Measurements from ENCODE around the gene SREBF1. TPM values are rescaled to one million over a fixed set of nuclear protein-coding genes. Genes with fewer than 3 reads are reported as not detected.

Gene SREBF1
- total RNA-seq, 1 experiment from 2014 or later = 92.5 TPM

- DNase-seq (ENCODE audit: low spot score) = peak; percentile 70
These were observed 23.4 kb upstream of the SREBF1 start for GRCh38 chr17:17859909-17860765.

DNA sequence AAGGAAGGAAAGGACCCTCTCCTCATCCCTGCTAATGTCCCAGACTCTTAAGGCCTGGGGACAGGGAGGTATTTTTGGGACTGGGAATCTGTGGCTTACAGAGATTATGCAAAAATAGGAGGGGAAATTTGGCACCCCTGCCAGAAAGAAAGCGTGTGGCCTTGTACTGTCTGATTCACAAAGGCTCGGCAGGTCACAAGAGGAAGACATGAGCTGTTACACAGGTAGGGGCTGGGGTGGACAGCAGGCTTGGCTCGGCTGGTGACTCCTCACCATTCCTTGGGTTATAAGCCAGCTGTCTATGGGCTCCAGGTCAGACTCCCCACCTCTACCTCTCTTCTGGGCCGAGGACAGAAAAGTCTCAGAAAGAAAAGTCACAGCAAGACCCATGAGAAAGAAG is 20.7 kb upstream of the SREBF1 start:
- no peak for DNase-seq (ENCODE audit: low spot score)

GRCh38 chr17:17856386-17856785 is 19.6 kb upstream of the SREBF1 start:
- DNase-seq (ENCODE audit: low spot score) = no peak

DNA sequence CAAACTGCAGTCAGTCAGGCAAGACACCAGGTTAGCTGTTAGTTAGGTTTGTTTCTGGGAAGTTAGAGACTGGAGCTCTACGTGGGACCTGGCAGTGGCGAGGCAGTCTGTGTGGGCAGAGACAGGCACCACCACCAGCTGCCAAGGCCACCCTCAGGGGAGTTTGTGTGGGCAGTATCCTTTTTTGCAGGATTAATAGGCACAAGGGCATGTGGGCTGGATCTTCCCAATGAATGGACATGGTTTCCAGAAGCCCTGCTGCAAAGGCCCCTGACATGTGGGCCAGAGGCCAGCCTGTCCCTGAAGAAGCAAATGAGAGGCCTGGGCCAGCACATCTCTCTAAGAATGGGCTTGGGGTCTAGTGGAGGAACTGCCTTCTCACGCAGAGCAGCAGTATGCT is 19.2 kb upstream of the SREBF1 start:
- no peak for DNase-seq (ENCODE audit: low spot score)

GRCh38 chr17:17853811-17854447 is 17.1 kb upstream of the SREBF1 start:
- no peak for DNase-seq (ENCODE audit: low spot score)

- DNase-seq (ENCODE audit: low spot score) = no peak
These were observed 16.1 kb upstream of the SREBF1 start for GRCh38 chr17:17852930-17853329.

- DNase-seq (ENCODE audit: low spot score) = no peak
These were observed 14.6 kb upstream of the SREBF1 start for GRCh38 chr17:17851103-17852002.

DNA sequence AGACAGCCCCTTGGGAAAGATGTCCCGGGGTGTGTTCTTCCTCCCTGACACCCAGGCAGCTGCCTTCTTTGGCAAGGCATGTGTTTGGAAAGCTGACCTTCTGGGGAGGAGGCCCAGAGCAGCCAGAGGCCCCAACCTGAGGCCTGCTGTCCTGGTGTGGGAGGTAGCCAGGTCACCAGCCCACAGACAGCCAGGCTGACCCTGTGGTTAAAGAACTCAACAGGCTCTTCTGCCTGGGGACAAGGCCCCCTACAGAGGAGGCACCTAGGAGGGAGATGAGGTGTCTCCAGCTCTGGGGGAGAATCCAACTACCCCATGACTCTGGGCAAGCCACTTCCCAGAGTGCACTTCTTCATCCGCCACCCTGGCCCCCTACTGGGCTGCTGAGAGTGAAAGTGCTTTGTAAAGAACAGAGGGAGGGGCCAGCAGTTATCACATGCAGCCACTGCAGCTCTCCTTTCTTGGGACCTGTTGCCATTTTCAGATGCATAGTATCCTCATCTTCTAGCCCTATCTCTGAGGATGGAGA is 13.1 kb upstream of the SREBF1 start:
- DNase-seq (ENCODE audit: low spot score) = peak; percentile 93

DNA sequence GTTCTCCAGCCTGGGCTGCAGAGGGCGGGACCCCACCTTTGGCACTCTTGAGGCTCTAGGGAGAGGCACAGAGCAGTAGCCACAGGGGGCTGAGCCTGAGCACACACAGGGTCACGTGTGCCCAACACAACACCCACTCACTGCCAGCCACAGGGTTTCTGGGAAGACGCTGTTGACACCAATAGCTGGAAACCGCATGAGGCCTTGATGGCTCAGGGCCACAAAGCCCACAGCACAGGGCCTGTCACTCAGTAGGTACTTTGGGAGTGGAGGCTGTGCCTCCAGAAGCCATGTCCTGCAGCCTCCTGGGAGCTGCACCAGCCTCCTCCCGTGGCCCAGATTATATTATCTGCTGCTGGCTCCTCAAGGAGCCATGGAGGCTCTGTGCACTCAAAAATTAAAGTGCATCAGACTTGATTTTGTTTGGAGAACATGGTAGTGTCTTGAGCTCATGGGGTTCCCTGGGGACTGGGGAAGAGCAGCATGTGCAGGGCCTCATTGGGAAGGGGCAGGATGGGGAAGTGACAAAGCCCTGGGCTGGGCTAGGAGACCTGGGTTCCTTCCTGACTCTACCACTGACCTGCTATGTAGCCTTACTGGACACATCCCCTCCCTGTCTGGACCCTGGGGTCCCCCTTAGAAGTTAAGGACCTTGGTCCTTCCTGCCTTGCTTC is 12.5 kb upstream of the SREBF1 start:
- DNase-seq (ENCODE audit: low spot score) = peak; percentile 68

DNA sequence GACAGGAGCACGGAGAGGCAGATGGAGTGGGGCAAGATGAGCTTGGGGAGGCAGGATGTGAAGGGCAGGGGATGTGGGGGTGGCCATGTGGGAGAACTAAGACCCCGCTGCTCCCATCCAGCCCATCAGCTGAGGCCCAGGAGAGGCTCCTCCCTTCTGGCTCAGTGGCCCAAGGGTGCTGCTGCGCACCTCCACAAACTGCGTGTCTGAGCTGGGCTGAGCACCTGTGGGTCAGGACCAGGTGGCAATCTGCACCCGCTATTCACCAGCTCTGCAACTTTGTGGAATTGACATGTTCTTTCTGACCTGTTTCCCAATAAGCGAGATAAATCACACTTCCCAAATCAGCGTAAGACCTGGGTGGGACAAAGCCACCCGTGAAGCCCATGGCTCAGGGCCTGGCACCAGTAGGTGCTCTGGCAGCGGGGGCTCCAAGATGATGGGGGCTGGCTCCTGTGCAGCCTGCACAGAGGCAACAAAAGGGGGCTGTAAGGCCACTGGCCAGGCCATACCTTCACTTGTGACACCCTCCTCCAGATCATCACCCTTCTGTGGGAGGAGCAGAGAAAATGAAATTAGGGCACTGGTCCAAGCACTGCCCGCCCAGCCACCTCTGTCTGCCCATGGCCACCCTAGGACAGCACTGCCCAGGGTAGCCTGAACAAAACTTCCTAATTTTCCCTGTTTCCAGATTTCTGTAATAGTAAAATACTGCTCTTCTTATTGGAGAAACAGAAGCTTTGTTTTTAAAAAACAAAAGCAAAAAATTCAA is 11.7 kb upstream of the SREBF1 start:
- no peak for DNase-seq (ENCODE audit: low spot score)

GRCh38 chr17:17847726-17848125 is 10.9 kb upstream of the SREBF1 start:
- no peak for DNase-seq (ENCODE audit: low spot score)

DNA sequence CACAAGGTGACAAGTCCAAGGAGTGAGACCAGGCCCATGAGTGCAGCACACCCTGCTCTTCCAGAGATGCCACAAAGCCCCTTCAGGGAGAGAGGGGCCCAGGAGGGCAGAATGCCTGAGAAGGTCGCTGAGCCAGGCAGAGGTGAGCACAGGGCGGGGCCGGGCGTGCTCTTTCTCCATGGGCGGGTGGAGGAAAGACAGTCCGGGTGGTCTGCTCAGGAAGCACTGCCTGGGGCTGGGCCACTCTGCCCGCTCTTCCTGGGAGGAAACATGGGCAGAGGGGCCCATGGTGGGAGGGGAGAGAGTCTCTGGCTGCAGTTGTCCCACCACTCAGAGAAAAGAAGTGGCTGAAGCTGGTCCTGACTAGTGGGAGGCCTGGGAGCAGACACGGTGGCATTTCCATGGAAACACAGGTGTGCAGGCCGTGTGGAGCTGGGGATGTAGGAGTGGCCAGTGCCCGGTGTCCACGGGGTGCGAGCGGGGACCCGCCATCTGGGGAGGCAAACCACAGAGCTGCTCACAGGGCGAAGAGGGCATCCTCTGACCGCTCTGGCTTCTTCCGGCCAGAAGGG is 10.4 kb upstream of the SREBF1 start:
- DNase-seq (ENCODE audit: low spot score) = no peak

GRCh38 chr17:17846645-17847044 is 9.9 kb upstream of the SREBF1 start:
- DNase-seq (ENCODE audit: low spot score) = no peak

DNA sequence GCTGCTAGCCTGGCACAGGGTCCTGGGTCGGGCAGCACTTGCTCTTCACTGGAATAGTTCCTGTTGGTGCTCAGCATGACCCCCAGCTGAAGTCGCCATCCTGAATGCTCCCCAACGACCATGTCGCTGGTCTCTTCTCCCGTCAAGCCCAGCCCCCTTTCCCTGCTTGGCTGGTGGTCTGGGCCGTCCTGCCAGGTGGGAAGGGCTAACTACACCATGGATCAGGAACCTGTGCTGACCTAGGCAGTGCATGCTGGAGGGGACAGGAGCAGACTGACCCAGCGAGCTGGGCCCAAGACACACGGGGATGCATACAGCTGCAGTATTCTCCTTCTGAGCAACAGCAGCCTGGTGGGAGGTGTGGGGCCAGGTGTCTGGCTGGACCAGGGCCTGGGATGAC is 9.2 kb upstream of the SREBF1 start:
- DNase-seq (ENCODE audit: low spot score) = no peak

DNA sequence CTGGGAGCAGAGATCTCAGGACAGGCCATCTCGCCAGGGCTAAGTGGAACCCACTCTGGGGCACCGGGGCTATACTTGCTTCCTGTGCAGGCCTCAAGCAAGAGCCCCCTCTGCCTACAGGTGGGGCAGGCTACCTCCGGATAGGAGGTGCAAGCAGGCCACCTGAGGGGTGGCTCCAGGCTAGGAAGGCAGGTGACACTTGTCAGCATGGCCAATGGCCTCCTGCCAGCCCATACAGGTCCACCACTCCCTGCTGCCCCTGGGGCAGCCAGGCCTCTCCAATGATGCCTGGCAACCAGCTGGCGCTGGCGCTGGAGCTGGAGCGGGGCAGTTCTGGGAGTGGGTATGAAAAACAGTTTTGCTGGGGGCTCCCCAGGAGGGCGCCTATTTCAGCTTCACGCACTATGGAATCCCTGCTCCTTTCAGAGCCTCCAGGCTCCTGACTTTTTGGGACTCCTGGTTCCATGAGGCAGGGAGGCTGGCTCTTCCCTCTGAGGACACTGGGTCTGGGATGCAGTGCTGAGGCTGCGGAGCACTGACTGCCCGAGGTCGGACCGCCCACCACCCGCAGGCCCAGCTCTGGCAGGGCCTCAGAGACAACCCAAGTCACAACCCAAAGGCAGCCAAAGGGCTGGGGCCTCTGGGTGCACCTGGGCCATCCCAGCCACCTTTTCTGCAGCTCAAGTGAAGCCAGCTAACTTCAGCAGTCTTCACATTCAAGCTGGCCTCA is 8.4 kb upstream of the SREBF1 start:
- no peak for DNase-seq (ENCODE audit: low spot score)

- DNase-seq (ENCODE audit: low spot score) = no peak
These were observed 7.7 kb upstream of the SREBF1 start for GRCh38 chr17:17844500-17844899.

- DNase-seq (ENCODE audit: low spot score) = no peak
These were observed 7.3 kb upstream of the SREBF1 start for GRCh38 chr17:17844079-17844478.

DNA sequence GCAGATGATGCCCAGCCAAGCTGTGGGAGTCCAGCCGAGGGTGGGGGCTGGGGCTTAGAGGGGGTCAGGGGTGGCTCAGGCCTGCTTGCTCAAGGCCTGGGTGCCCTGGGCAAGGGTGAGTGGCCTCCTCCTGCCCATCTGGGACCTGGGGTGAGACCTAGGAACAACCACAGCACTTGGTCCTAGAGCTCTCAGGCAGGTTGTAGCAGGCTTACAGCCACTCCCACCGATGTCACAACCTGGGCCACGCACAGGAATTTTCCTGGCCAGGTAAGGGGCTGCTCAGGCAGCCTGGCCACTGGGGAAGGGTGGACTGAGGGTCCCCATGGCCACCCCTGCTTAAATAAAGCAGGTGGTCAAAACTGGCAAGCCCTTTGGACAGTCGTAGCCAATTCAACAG is 6.3 kb upstream of the SREBF1 start:
- no peak for DNase-seq (ENCODE audit: low spot score)

DNA sequence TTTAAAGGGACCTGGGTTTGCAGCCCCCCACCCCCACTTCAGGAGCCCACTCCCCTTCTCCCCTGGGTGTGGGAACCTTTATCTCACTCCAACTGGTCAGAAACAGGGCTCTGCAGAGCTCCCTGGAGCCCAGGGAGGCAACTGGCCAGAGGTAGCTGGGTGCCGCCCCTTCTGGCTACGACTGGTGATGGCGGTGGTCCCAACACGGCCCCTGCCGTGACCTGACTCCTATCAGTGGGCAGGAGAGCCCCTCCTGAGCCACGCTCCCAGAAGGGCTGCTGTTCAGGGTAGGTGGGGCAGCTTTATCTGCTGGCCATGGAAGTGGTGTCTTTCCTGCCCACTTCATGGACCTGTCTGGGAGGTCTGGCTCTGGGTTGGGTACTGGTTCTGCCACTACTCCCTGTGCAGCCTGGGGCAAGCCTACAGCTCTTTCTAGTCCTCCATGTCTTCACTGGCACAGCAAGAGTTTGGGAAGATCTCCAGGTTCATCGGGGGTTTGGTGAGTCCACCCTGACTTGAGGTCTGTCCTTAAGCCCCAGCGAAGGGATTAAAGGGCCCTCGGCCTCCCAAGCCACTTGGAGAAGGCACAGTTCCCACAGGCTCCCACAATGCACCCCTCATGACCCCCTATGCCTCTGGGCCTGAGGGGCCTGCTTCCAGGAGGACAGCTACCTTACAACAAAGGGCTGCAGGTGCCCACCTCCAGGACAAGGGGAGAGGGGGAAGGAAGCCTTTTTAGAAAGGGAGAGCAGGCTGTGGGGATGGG is 5.5 kb upstream of the SREBF1 start:
- no peak for DNase-seq (ENCODE audit: low spot score)
